SK-N-DZ (cell line): Measurements from ENCODE around the gene CCDC3.
"Not testable (repeated sequence)": the region's sequence is repeated elsewhere in the genome, so short reads cannot be mapped to it uniquely, and the experiment has no call there.

Source experiments
- DNase-seq: peaks from one replicate; pipeline ENCODE4 v3.0.0-alpha.2; 2015; ENCODE audit warnings: low spot score

The CCDC3 gene

DNA sequence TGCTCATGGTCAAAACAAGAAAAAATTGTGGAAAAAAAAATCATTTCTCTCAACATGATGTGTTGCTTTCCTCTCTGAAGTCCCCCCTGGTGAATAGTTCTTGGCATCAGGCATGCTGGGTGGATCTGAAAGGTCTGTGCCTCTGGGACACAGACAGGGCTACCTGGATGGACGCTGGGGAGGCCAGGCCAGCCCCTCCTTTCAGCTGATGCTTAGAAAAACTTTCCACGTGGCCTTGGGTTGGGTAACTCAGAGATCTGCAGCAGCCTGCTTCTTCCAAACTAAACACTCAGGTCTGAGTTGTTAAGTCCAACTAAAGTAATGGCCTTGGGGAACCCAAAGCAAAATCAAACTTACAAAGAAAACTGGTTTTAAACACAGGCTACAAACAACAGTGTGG lies 113.0 kb downstream of the CCDC3 start:
- DNase-seq = no peak

DNA sequence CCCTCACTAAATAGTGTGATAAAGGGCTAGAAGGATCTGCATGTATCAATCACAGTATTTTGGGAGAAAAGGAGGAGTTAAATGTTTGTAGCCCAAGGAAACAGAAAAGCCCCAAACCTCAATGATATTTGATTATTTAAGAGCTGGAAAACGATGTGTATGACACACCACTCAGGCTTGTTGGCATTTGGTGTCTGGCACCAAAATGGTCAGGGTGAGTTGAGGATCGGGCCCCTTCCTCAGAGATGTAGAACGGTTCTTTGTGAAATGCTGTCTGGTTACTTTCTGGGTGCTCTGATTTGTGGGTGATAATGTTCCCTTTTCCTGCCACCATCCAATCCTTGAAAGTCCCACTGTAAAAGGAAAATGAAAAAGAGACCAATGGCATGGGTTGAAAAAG lies 113.7 kb downstream of the CCDC3 start:
- DNase-seq = no peak

DNA sequence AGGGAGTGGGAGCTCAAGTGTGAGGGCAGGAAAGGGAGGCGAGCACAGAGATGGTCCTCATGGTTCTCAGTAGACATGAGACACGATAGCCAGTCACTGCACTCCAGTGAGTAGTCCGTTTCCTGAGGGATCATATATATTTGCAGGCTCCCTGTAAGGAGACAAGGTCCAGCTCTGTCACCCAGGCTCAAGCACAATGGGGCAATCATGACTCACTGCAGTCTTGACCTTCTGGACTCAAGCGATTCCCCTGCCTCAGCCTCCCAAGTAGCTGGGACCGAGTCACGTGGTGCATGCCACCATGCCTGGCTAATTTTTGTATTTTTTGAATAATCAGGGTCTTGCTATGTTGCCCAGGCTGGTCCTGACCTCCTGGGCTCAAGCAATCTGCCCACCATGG lies 116.7 kb downstream of the CCDC3 start:
- no peak for DNase-seq

DNA sequence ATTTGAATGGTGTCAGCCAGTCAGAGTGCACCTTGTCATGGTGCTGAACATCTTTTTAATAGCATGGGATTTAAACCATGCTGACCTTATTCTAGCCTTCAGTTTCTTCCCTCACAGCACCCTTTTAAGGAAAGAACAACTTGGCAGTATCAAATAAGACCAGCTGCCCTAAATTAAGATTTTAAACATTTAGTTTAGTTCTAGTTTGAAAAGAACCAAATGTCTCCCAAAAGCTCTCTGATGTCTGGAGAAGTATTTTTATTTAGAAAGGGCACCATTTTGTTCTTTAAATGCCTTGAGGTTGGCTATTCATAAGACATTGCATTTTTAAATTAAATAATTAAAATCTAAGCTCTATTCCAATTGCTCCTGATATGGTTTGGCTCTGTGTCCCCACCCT lies 121.1 kb downstream of the CCDC3 start:
- no peak for DNase-seq

DNA sequence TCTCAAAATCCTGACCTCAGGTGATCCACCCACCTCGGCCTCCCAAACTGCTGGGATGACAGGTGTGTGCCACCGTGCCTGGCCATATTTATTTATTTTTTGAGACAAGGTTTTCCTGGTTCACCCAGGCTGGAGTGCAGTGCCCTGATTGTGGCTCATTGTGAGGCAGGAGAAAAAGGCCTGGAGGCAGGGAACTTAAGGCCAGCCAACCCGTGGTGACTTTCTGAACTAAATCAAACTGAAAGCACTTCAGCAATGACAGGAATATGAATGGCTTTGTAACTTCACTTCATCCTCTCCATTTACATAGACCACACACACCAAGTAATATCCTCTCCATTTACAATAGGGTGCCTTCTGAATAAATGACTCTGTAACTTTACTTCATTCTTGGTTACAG lies 124.4 kb downstream of the CCDC3 start:
- DNase-seq = no peak

DNA sequence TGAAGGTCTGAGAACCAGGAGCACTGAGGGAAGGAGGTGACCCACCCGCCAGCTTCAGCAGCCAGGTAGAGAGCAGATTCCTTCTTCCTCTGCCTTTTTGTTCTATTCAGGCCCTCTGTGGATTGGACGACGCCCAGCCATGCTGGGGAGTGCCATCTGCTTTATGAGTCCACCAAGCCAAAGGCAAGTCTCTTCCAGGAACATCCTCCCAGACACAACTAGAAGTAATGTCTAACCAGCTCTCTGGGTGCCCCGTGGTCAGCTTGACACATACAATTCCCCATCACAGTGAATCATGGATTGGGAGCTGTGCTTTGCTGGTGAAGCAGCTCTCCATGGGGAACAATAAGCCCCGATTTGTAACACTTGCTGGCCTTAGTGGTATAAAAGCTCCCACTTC lies 125.2 kb downstream of the CCDC3 start:
- DNase-seq = no peak

DNA sequence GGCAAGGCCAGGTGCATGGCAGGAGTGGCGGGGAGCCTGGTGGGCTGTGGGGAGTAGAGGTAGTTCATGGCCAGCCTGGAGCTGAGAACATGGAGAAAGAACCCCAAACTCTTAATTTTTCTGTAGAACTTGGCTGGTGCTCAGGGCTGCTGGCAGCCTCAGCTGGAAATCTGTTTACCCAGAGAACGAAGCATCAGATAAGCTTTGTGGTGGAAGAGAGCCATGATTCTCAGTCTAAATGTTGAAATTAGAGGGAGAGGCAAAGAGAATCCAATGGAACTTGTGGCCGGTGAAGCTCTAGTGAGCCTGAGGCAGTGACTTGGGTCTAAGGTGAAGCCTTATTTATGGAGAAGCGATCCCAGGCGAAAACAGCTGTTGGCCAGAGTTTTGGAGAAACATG lies 126.4 kb downstream of the CCDC3 start:
- DNase-seq = no peak

DNA sequence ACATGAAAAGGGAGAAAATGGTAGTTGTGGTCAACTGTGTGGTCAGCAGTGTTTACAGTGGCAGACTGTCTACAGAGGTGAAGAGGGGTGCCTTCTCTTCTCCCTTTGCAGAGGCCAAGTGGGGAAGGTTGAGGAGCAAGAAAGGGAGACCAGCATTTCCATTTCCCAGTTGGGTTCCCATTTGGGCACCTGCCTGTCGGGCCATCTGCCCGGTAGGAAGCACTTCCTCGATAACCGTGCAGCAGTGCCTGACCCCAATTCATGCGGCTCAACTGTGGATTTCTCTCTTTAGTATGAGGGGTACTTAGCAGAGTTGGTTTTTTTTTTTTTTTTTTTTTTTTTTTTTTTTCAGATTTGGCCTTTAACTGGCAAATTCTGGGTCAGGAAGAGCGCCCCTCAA lies 127.0 kb downstream of the CCDC3 start:
- DNase-seq = no peak

DNA sequence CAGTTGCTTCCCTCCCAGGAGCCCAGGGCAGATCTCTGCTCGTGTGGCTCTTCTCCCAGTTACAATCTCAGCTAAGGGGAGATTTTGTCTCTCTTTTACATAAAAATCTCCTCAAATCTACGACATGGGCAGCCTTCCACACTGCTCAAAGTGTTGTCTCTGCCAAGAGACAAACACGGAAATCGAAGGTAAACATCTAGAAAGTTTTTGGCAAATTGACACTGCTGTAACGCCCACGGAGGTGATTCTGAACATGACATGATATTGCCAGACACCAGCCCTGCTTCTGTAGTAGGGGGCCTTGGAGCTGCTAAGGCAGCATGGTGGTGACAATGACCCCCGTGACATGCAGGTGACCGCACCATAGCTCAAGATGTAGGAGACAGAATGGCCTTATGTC lies 128.3 kb downstream of the CCDC3 start:
- DNase-seq = no peak

DNA sequence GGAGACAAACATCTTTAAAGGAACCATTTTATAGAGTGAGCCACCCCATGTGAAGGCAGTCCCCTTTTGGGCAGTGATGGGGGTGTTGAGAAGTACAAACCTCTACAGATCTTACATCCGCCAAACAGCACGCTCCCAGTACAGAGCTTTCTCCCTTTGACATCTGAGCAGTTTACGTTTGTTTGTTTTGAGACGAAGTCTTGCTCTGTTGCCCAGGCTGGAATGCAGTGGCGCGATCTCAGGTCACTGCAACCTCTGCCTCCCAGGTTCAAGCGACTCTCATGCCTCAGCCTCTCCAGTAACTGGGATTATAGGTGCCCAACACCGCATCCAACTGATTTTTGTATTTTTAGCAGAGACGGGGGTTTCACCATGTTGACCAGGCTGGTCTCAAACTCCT lies 128.9 kb downstream of the CCDC3 start:
- DNase-seq = no peak

DNA sequence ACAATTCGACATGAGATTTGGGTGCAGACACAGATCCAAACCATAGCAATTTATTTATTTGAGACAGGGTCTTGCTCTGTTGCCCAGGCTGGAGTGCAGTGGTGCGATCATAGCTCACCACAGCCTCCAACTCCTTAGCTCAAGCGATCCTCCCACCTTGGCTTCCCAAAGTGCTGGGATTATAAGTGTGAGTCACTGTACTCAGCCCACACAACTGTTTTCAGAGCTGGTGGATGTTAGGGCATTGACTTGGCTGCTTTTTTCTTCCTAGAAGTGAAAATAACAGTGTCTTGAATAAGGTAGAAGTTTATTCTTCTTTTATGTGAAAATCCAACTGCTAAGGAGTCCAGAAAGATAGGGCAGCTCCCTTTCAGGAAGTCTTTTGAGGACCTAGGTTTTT lies 132.1 kb downstream of the CCDC3 start:
- no peak for DNase-seq

DNA sequence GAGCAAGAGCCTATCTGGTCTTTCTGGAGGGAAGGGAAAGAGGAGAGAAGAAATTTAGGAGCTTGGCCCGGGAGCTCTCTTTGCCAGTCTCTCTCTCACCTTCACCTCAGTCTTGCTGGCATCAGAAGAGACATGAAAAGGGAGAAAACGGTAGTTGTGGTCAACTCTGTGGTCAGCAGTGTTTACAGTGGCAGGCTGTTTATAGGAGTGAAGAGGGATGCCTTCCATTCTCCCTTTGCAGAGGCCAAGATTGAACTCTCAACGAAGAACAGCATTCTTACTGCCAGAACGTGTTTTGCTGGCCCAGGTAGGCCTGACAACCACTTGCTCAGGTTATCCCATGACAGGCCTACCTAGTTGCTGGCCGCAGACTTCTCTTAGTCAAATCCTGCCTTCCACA lies 133.3 kb downstream of the CCDC3 start:
- DNase-seq = no peak

DNA sequence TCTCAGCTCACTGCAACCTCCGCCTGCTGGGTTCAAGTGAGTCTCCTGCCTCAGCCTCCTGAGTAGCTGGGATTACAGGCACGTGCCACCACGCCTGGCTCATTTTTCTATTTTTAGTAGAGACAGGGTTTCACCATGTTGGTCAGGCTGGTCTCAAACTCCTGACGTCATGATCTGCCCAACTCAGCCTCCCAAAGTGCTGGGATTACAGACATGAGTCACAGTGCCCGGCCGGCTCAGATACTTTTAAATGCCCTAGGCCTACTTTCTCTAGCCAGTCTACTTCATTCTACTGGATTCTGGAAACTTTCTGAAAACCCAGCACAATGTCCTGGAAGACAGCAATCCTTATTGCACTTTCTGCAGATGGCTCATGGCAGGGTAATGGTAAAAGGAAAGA lies 136.0 kb downstream of the CCDC3 start:
- not testable (repeated sequence) for DNase-seq

DNA sequence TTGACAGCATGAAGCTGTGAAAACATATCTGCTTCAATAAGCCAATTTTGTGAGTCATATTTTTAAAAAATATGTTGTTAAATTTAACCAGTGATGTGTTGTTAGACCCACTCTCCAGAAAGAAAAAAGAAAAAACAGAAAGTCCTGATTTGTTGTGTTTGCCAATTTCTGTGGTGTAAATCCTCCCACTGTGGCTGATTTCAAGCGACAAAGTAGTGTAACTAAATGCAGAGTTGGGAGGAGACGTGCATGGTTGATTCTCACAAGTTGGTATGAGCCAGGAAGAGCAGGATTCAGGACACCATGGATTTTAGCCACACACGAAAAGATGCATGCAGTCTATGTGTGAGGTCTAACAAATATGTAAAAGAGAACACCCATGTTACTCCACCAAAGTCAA lies 139.1 kb downstream of the CCDC3 start:
- DNase-seq = no peak

DNA sequence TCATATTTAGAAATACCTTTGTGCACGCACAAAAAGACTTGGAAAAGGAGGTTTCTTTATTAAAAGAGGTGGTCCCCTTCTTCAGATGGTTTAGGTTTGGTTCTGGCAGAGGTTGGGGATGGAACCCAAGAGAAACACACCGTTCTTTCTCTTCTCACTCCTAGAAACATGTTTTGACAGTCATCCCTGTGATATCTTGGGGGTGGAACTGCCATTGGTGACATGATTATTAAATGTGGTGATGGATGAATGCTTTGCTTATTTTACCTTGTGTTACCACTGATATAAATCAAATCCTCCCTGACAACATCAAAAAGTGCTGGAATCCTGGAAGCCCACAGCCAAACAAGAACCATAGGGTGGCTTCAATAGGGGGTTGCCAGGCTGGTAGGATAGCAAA lies 146.5 kb downstream of the CCDC3 start:
- DNase-seq = no peak

DNA sequence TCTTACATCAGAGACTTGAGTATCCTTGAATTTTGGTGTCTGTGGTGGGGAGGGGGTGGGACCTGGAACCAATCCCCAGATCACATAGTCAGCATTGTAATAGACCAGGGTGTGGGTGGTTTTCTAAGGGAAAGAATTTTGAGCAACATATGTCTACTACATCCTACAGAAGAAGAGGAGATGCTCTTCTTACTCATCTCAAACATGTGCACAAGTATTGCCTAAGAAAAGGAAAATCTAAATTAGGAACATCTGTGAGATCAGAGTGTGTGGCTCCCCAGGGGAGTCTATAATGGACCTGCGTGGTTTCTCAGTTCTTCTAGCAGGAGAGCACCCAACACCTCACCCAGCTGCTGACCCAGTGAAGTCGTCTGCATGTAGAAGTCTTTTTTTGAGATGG lies 148.8 kb downstream of the CCDC3 start:
- DNase-seq = no peak

DNA sequence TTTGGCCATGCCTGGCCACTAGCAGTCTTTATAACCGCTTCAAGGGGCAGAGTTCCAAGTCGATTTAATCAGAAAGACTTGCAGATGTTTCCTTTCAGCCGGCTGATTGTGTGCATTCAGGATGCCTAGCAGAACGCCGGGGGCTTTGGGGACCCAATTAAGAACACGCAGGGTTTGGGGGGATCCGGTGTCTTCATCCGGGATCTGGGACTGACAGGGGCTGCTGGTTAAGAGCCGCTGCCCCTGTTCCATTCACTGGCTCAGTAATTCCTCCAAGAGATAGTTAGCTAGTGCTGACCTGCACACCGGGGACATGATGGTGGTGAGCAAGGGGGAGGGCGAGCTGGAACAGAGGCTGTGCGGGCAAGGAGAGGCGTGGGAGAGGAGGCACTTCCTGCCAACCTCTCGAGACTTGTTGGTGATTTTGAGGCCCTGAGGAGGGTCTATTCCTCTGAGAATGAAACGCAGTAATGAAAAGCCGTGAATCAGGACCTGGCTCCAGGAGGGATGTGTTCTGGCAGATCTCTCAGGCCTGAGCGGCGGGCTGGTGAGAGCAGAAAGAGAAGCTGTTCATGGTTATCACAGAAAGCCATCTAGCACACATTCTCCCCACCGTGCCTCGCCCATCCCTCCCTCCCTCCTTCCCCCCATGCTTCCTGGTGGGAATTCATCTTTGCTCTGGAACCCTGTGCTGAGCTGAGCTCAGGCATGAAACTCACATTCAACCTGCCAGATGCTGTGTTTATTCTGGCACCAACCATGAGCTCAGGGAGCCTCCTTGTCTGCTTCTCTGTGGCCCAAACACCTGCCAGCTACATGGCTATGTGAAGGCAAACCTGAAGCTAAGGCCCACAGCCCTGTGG lies 152.0 kb downstream of the CCDC3 start:
- DNase-seq = peak; percentile 70

DNA sequence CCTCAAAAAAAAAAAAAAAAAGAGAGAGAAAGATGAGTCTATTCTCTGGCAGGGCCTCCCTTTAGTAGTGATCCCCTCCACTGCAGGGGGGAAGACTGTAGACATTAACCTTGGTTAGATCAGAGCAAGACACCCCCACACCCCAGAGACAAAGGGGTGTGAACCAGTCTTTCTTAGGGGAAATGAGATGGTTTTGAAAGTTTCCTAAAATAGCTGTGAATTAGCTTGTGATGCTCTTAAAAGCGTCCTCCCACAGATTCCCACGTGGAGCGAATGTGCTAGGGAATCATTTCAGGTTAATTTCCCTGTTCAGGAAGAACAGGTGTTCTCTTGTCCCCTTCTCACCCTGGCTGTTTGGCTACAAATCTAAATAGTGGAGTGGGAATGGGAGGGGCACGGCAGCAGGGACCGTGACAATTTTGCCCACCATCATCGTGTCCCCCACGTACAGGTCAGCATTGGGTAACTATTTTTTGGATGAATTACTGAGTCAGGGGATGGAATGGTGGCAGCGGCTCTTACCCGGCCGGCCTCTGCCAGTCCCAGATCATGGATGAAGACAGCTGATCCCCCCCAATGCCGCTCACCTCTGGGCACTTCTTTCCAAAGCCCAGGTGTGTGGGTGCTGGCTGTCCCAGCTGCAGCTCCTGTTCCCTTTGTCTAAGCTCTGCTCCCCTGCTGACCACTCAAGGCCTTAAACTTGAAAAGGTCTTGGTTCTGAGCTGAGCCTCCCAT lies 152.9 kb downstream of the CCDC3 start:
- no peak for DNase-seq

DNA sequence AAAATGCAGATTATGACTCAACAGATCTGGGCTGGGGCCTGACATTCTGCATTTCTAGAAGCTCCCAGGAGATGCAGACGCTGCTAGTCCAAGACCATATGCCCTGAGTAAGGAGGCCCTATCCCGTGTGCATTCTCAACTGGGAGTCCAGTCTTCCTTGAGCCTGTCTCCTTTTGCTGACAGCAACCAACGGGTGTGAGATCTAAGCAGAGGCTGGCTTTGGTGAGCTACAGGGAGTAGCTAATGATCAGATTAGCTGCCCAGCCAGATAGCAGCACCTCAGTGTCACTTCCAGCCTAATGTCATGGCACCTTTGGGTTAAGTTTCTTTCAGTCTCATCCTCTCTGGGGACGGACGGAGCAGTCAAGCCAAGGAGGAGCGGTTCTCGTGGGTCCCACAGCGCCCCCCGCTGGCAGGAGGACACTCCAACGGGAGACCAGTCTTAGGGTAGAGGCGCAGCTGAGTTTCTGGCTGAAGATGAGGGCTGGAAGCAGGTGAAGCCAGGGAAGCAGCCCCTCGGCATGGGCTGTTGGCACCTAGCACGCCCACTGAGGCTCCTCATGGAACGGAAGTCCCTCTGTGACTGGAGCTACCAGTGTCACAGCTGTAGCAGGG lies 154.0 kb downstream of the CCDC3 start:
- peak; percentile 35 for DNase-seq

DNA sequence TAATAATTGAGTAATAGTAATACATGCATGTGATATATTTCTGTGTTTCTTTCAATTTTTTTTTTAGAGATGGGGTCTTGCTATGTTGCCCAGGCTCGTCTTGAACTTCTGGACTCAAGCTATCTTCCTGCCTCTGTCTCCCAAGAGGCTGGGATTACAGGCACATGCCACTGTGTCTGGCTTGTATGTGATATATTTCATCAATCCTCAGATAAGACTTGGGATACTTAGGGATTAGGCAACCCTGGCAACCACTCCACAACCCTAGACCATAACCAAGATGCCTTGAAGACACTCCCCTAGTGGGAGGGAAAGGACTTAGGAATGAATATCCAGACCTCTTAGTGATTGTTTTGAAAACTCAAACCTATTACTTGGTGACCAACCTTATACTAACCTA lies 154.8 kb downstream of the CCDC3 start:
- DNase-seq = no peak
